ENCODE results near the gene CMTM4.

DNA sequence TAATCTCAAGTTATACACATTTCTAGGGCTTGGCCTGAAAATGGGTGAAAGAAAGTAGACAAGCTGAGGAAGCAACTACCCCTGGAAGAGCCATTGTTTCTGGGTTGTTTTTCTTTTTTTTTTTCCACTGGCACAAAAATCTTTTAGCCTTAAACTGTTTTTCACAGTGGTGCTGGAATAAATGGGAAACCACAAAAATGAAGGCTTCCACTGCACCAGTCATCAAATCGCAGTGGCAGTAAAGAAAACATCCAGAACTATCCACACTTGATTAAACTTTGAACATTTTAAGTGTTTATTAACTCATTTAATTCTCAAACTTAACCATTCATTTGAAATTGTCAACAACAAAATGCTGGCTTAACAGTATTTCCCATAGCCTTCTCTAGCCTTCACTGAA, 14.3 kb downstream of the CMTM4 start:
- TF ChIP-seq, protein P1, sequence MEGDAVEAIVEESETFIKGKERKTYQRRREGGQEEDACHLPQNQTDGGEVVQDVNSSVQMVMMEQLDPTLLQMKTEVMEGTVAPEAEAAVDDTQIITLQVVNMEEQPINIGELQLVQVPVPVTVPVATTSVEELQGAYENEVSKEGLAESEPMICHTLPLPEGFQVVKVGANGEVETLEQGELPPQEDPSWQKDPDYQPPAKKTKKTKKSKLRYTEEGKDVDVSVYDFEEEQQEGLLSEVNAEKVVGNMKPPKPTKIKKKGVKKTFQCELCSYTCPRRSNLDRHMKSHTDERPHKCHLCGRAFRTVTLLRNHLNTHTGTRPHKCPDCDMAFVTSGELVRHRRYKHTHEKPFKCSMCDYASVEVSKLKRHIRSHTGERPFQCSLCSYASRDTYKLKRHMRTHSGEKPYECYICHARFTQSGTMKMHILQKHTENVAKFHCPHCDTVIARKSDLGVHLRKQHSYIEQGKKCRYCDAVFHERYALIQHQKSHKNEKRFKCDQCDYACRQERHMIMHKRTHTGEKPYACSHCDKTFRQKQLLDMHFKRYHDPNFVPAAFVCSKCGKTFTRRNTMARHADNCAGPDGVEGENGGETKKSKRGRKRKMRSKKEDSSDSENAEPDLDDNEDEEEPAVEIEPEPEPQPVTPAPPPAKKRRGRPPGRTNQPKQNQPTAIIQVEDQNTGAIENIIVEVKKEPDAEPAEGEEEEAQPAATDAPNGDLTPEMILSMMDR (IDR thresholded peaks at IDR 0.05): no peak
- no peak for TF ChIP-seq POLR2A (IDR thresholded peaks at IDR 0.05)

All from tibial nerve (tissue), 3 donors.